Measurements from ENCODE around the gene SORCS1.

The SORCS1 gene

GRCh38 chr10:106705681-106706100 lies 458.8 kb downstream of the SORCS1 start:
- no peak overlapping the region for H3K4me3 ChIP-seq (ENCODE audit: low read depth, low read length)
- peak; percentile 67 for DNase-seq (ENCODE audit: low read depth)
- TF ChIP-seq CTCF (IDR thresholded peaks at IDR 0.05; ENCODE audit: low read depth, low read length) (peak; percentile 91), MAX (IDR thresholded peaks at IDR 0.05; ENCODE audit: low read depth, low read length) (no peak), MYC (IDR thresholded peaks at IDR 0.05; ENCODE audit: low read depth, low read length) (no peak)

DNA sequence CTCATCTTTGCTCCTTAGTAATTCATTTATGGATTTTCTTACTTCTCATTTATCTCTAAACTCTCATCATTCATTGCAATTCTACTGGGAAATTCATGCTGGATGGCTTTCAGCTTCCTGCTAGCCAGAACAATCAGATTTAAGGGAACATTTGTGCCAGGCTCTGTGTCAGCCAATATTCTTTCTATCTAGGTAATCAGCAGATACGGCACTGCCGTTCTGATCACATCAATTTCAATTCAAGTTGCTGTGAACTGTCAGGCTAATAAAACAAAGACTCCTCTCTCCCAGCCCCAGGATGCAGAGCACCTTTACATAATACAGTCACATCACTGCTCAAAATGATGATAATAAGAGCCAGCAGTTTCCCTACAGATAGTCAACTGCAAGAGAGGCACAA lies 468.3 kb downstream of the SORCS1 start:
- TF ChIP-seq CTCF (IDR thresholded peaks at IDR 0.05; ENCODE audit: low read depth, low read length) (no peak), MAX (IDR thresholded peaks at IDR 0.05; ENCODE audit: low read depth, low read length) (no peak), POLR2A (IDR thresholded peaks at IDR 0.05; ENCODE audit: extremely low read depth, insufficient read length) (no peak), MYC (IDR thresholded peaks at IDR 0.05; ENCODE audit: low read depth, low read length) (no peak)
- H3K4me3 ChIP-seq (ENCODE audit: low read depth, low read length): no peak overlapping the region
- no peak for DNase-seq (ENCODE audit: low read depth)

GRCh38 chr10:106694696-106695095 lies 469.8 kb downstream of the SORCS1 start:
- TF ChIP-seq MAX (IDR thresholded peaks at IDR 0.05; ENCODE audit: low read depth, low read length) (no peak), MYC (IDR thresholded peaks at IDR 0.05; ENCODE audit: low read depth, low read length) (no peak), CTCF (IDR thresholded peaks at IDR 0.05; ENCODE audit: low read depth, low read length) (no peak), POLR2A (IDR thresholded peaks at IDR 0.05; ENCODE audit: extremely low read depth, insufficient read length) (no peak)
- no peak for DNase-seq (ENCODE audit: low read depth)
- H3K4me3 ChIP-seq (ENCODE audit: low read depth, low read length): no peak overlapping the region

- DNase-seq (ENCODE audit: low read depth): no peak
- H3K4me3 ChIP-seq (ENCODE audit: low read depth, low read length): no peak overlapping the region
- TF ChIP-seq MYC (IDR thresholded peaks at IDR 0.05; ENCODE audit: low read depth, low read length) (no peak), POLR2A (IDR thresholded peaks at IDR 0.05; ENCODE audit: extremely low read depth, insufficient read length) (no peak), CTCF (IDR thresholded peaks at IDR 0.05; ENCODE audit: low read depth, low read length) (no peak), MAX (IDR thresholded peaks at IDR 0.05; ENCODE audit: low read depth, low read length) (no peak)
Observed at GRCh38 chr10:106682175-106682574, 482.3 kb downstream of the SORCS1 start.

- DNase-seq (ENCODE audit: low read depth): no peak
- no peak overlapping the region for H3K4me3 ChIP-seq (ENCODE audit: low read depth, low read length)
- no peak for TF ChIP-seq CTCF (IDR thresholded peaks at IDR 0.05; ENCODE audit: low read depth, low read length)
- no peak for TF ChIP-seq POLR2A (IDR thresholded peaks at IDR 0.05; ENCODE audit: extremely low read depth, insufficient read length)
- no peak for TF ChIP-seq MAX (IDR thresholded peaks at IDR 0.05; ENCODE audit: low read depth, low read length)
- no peak for TF ChIP-seq MYC (IDR thresholded peaks at IDR 0.05; ENCODE audit: low read depth, low read length)
Observed at GRCh38 chr10:106680061-106680460, 484.4 kb downstream of the SORCS1 start.

DNA sequence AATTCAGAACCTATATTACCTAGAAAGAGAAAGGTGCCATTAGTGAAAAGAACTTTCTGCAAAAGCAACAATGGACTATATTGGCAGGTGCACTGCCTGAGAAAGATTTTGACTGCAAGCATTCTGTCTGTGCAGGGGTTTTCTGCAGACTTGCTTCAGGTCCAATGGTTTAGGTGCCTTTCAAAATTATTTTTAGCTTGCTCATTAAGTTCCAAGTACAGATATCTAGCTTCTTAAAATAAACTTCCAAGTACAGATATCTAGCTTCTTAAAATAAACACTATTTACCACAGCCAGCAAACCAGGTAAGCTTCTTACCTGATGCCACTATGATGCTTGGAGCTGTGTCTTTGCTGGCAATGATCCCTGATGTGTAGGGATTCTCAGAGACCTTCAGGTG lies 485.2 kb downstream of the SORCS1 start:
- no peak overlapping the region for H3K4me3 ChIP-seq (ENCODE audit: low read depth, low read length)
- TF ChIP-seq POLR2A (IDR thresholded peaks at IDR 0.05; ENCODE audit: extremely low read depth, insufficient read length) (no peak), MYC (IDR thresholded peaks at IDR 0.05; ENCODE audit: low read depth, low read length) (no peak), CTCF (IDR thresholded peaks at IDR 0.05; ENCODE audit: low read depth, low read length) (no peak), MAX (IDR thresholded peaks at IDR 0.05; ENCODE audit: low read depth, low read length) (no peak)
- no peak for DNase-seq (ENCODE audit: low read depth)

Data from NB4 (cell line).